Midbrain (tissue), 1 donor: ENCODE measurements around the gene SV2B.

Experiments used
- DNase-seq: peaks from one replicate; lab custom pipeline; 2025; lab: John Stamatoyannopoulos, UW

Gene SV2B

GRCh38 chr15:91271565-91272153 lies 171.6 kb downstream of the SV2B start:
- DNase-seq: peak; percentile 82

GRCh38 chr15:91275844-91276243 lies 175.8 kb downstream of the SV2B start:
- DNase-seq: no peak

GRCh38 chr15:91278951-91279350 lies 178.9 kb downstream of the SV2B start:
- no peak for DNase-seq

GRCh38 chr15:91279486-91279885 lies 179.4 kb downstream of the SV2B start:
- DNase-seq: no peak

GRCh38 chr15:91281947-91282346 lies 181.9 kb downstream of the SV2B start:
- DNase-seq: no peak

- DNase-seq: no peak
These were observed 182.4 kb downstream of the SV2B start for GRCh38 chr15:91282486-91282885.

GRCh38 chr15:91283155-91283554 lies 183.1 kb downstream of the SV2B start:
- no peak for DNase-seq

- no peak for DNase-seq
These were observed 184.9 kb downstream of the SV2B start for GRCh38 chr15:91284758-91285466.

GRCh38 chr15:91289324-91289723 lies 189.3 kb downstream of the SV2B start:
- DNase-seq: no peak

GRCh38 chr15:91290553-91290952 lies 190.5 kb downstream of the SV2B start:
- DNase-seq: no peak

GRCh38 chr15:91291673-91292072 lies 191.6 kb downstream of the SV2B start:
- DNase-seq: no peak

GRCh38 chr15:91294344-91294743 lies 194.3 kb downstream of the SV2B start:
- no peak for DNase-seq

- DNase-seq: no peak
These were observed 194.7 kb downstream of the SV2B start for GRCh38 chr15:91294795-91295194.

GRCh38 chr15:91298101-91298500 lies 198.0 kb downstream of the SV2B start:
- no peak for DNase-seq

- peak; percentile 71 for DNase-seq
These were observed 202.8 kb downstream of the SV2B start for GRCh38 chr15:91302588-91303439.

GRCh38 chr15:91304210-91304609 lies 204.2 kb downstream of the SV2B start:
- DNase-seq: no peak

GRCh38 chr15:91304786-91305185 lies 204.7 kb downstream of the SV2B start:
- DNase-seq: no peak

GRCh38 chr15:91306144-91306543 lies 206.1 kb downstream of the SV2B start:
- DNase-seq: no peak

GRCh38 chr15:91307601-91308000 lies 207.5 kb downstream of the SV2B start:
- DNase-seq: no peak

GRCh38 chr15:91308199-91308598 lies 208.1 kb downstream of the SV2B start:
- no peak for DNase-seq

GRCh38 chr15:91308855-91309254 lies 208.8 kb downstream of the SV2B start:
- no peak for DNase-seq

GRCh38 chr15:91311986-91312385 lies 211.9 kb downstream of the SV2B start:
- DNase-seq: no peak

GRCh38 chr15:91316126-91316525 lies 216.1 kb downstream of the SV2B start:
- DNase-seq: no peak
